ENCODE data around the gene MTHFD2L. TPM values are rescaled to one million over a fixed set of nuclear protein-coding genes. Genes with fewer than 3 reads are reported as not detected.

Gene MTHFD2L
- total and polyA plus RNA-seq, 7 donors: 6.8 to 27.1 (median 16.2) TPM

DNA sequence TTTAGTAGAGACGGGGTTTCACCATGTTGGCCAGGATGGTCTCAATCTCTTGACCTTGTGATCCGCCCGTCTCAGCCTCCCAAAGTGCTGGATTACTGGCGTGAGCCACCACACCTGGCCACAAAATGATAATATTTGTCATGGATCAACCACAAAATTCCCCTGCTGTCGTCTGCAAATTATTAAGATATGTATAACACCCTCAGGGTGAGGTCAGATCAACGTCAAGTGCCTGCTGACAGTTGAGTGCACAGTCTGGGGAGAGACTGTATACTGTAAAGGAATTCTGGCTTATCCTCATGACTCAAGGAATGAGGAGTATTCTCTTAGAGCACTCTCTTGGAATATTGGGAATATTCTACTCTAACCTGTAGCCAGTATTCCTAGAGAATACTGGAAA, 161.6 kb downstream of the MTHFD2L start:
- Histone ChIP-seq H3K4me3 (no peak overlapping the region), H3K4me1 (peaks cover 0 to 5% (median 0%) of the 10 kb centered on the region in 4 donors), H3K27ac (no peak overlapping the region), H3K9me3 (no peaks in the 10 kb centered on the region), H3K36me3 (no peaks in the 10 kb centered on the region), H3K27me3 (no peaks in the 10 kb centered on the region)
- TF ChIP-seq, protein P1, sequence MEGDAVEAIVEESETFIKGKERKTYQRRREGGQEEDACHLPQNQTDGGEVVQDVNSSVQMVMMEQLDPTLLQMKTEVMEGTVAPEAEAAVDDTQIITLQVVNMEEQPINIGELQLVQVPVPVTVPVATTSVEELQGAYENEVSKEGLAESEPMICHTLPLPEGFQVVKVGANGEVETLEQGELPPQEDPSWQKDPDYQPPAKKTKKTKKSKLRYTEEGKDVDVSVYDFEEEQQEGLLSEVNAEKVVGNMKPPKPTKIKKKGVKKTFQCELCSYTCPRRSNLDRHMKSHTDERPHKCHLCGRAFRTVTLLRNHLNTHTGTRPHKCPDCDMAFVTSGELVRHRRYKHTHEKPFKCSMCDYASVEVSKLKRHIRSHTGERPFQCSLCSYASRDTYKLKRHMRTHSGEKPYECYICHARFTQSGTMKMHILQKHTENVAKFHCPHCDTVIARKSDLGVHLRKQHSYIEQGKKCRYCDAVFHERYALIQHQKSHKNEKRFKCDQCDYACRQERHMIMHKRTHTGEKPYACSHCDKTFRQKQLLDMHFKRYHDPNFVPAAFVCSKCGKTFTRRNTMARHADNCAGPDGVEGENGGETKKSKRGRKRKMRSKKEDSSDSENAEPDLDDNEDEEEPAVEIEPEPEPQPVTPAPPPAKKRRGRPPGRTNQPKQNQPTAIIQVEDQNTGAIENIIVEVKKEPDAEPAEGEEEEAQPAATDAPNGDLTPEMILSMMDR (IDR thresholded peaks at IDR 0.05): no peak
- TF ChIP-seq EP300 (IDR thresholded peaks at IDR 0.05) (no peak), POLR2AphosphoS5 (IDR thresholded peaks at IDR 0.05) (no peak), POLR2A (IDR thresholded peaks at IDR 0.05) (no peak)
- intact Hi-C loops (cut with DNase I): loop anchor here (10.0 kb wide), 1 partner anchor 125 kb away; no protein-coding TSS in a partner anchor
- 75 to 84% methylated on average over 6 of the region's 6 CpGs for WGBS, 2 donors
- no peak for DNase-seq

DNA sequence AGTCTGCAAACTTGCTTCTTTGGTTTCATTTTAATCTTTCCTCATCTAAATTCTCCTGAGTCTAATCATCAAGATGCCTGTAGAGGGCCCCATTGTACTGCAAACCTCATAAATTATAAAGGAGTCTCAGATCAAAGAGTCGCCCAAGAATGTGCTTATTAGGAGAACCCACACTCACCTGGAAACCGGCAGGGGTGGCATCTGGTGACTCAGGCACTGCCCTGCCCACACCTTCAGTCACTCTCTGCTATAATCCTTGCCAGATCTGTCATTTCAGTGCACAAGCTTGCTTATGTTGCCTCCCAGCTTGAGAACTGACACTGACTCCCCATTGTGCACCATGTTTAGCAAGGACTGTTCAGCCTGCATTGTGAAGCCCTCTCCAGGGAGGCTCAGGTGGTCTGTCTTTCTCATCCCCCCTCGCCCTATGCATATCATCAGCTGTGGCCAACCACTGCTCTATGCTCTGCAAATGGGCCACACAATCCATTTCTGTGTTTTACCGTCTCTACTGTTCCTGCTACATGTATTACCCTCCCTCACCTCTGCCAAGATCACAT, 162.7 kb downstream of the MTHFD2L start:
- intact Hi-C loops (cut with DNase I): no loop called here

DNA sequence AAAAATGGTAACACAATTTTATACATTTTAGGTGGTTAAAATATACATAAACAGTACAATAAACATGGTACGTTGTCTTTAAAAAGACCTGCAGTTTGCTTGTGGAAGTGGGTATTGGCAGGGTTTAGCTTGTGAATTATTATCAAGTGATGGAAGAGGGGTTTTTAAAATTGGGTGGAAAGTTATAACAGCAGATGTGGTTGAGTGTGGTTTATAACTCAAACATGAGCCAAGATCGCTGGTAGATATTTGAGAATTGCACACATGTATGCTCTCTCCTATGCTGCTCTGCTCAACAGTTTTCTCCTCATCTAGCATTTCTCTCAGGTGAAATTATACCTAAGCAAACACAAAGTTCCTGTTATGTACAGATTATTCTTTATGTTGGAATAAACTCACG, 164.4 kb downstream of the MTHFD2L start:
- intact Hi-C loops (cut with DNase I): no loop called here
- no peaks in the 10 kb centered on the region for H3K27me3 ChIP-seq
- peaks cover 0 to 5% (median 0%) of the 10 kb centered on the region in 4 donors for H3K4me1 ChIP-seq
- no peaks in the 10 kb centered on the region for H3K9me3 ChIP-seq
- no peaks in the 10 kb centered on the region for H3K36me3 ChIP-seq
- TF ChIP-seq EP300 (IDR thresholded peaks at IDR 0.05) (no peak), POLR2A (IDR thresholded peaks at IDR 0.05) (no peak), POLR2AphosphoS5 (IDR thresholded peaks at IDR 0.05) (no peak)
- TF ChIP-seq, protein P1 (IDR thresholded peaks at IDR 0.05): no peak
- H3K27ac ChIP-seq: no peak overlapping the region
- no peak for DNase-seq
- no peak overlapping the region for H3K4me3 ChIP-seq
- WGBS, 2 donors: 80 to 83% methylated on average over 3 of the region's 3 CpGs

More for the DNA sequence above, 162.7 kb downstream of the MTHFD2L start:
- no peak overlapping the region for H3K4me3 ChIP-seq
- no peak overlapping the region for H3K27ac ChIP-seq
- no peak for TF ChIP-seq EP300 (IDR thresholded peaks at IDR 0.05)
- TF ChIP-seq, protein P1 (IDR thresholded peaks at IDR 0.05): peak in 1 of 4 experiments; percentile 16
- no peak for DNase-seq
- no peaks in the 10 kb centered on the region for H3K27me3 ChIP-seq
- peaks cover 0 to 5% (median 0%) of the 10 kb centered on the region in 4 donors for H3K4me1 ChIP-seq
- H3K36me3 ChIP-seq: no peaks in the 10 kb centered on the region
- WGBS, 2 donors: 41 to 42% methylated on average over 4 of the region's 4 CpGs
- no peaks in the 10 kb centered on the region for H3K9me3 ChIP-seq

DNA sequence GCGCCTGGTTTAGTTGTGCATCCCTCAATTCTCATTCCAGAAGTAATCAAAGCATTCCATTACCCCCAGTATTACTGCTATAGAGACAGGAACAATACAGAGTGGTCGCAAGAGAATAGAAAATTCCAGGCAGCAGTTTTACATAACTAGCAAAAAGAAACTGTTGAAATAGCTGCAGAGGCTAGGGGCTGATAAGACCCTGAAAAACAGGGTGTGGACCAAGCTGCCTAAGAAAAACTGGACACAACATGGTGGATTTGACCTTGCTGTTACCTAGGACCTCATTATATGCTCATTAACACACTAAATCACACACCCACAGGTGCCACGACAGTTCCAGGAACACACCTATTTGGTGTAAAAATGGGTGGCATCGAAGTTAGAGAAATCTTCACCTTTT, 165.7 kb downstream of the MTHFD2L start:
- Histone ChIP-seq H3K36me3 (no peaks in the 10 kb centered on the region), H3K27me3 (no peaks in the 10 kb centered on the region), H3K27ac (no peak overlapping the region), H3K9me3 (no peaks in the 10 kb centered on the region), H3K4me1 (peaks cover 0 to 5% (median 0%) of the 10 kb centered on the region in 4 donors), H3K4me3 (no peak overlapping the region)
- TF ChIP-seq POLR2A (IDR thresholded peaks at IDR 0.05): no peak
- TF ChIP-seq EP300 (IDR thresholded peaks at IDR 0.05): no peak
- TF ChIP-seq POLR2AphosphoS5 (IDR thresholded peaks at IDR 0.05): no peak
- TF ChIP-seq, protein P1 (IDR thresholded peaks at IDR 0.05): no peak
- DNase-seq: no peak
- WGBS, 2 donors: 84 to 87% methylated on average over 4 of the region's 4 CpGs
- intact Hi-C loops (cut with DNase I): no loop called here

DNA sequence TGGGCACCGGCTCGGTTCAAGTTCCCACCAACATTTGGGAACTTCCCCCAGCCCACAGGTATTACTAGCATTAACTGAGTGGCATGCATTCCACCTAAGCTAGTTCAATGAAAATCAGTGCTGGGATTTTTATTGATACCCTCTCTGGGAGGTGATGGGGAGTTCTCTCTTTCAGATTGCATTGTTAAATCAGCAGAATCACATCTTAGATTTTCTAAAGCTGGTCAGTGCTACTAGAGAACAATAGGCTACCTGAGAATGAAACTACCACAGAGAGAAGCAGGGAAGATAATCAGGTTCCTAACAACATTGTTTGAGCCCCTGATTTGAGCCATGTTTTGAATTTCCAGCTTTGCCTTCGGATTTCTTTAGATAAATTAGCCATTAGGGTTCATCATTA, 166.3 kb downstream of the MTHFD2L start:
- TF ChIP-seq, protein P1 (IDR thresholded peaks at IDR 0.05): no peak
- TF ChIP-seq POLR2AphosphoS5 (IDR thresholded peaks at IDR 0.05) (no peak), POLR2A (IDR thresholded peaks at IDR 0.05) (no peak), EP300 (IDR thresholded peaks at IDR 0.05) (no peak)
- no peaks in the 10 kb centered on the region for H3K9me3 ChIP-seq
- H3K27ac ChIP-seq: no peak overlapping the region
- H3K36me3 ChIP-seq: no peaks in the 10 kb centered on the region
- intact Hi-C loops (cut with DNase I): no loop called here
- no peaks in the 10 kb centered on the region for H3K27me3 ChIP-seq
- H3K4me1 ChIP-seq: peaks cover 0 to 5% (median 0%) of the 10 kb centered on the region in 4 donors
- no peak overlapping the region for H3K4me3 ChIP-seq
- 73 to 85% methylated on average over 3 of the region's 3 CpGs for WGBS, 2 donors
- DNase-seq: no peak
